NCI-H2081 treated with DMSO at 0.1 percent for 48 hours (cell line): Measurements from ENCODE around the gene SLC49A3.

Experiments used
- DNase-seq: peaks from one replicate; lab custom pipeline; 2025; lab: John Stamatoyannopoulos, UW

The SLC49A3 gene

DNA sequence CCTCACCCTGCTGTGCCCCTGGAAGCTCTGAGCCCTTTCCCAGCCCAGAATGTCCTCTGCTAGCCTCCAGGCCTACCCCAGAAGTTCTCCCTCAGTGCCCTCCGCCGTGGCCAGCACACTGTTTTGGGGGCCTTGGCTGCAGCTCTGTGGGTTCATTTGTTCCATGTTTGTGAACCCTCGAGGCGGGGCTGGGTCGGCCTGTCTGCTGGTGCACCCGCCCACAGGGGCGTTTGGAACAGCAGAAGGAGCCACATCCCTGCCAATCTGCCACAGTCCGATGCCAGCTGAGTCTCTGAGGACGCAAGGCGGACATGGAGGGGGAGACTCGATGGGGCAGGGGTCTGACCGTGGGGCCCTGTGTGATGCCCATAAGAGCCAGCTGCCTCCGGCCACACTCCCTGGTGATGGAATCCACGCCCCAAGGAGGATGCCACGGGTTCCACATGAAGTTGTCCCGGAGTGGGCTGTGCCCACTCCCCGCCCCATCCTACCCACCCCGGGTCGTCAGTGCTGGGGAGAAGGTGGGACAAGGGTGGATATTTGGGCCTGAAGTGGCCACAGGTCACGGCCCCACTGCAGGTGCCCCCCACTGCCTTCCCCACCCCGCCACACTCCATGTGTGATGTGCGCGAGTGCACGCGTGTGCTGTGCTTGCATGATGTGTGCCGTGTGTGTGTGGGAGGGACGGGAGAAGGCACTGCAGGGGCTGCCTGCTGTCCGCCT lies 22.0 kb downstream of the SLC49A3 start:
- no peak for DNase-seq

DNA sequence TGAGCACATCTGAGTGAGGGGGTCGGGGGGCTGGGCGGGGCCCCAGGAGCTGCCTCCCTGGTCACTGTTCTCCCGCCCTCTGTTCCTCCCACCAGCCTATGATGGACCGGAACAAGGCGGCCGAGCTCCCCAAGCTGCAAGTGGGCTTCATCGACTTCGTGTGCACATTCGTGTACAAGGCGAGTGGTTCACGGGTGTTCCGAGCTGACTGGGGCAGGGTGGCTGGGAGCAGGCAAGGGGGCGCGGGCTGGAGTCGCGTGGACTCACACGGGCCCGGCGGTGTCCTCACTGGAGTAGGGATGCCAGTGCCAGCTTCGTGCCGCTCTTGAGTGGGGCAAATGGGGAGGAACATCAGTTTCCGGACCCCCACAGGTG lies 22.5 kb downstream of the SLC49A3 start:
- DNase-seq, result no peak

DNA sequence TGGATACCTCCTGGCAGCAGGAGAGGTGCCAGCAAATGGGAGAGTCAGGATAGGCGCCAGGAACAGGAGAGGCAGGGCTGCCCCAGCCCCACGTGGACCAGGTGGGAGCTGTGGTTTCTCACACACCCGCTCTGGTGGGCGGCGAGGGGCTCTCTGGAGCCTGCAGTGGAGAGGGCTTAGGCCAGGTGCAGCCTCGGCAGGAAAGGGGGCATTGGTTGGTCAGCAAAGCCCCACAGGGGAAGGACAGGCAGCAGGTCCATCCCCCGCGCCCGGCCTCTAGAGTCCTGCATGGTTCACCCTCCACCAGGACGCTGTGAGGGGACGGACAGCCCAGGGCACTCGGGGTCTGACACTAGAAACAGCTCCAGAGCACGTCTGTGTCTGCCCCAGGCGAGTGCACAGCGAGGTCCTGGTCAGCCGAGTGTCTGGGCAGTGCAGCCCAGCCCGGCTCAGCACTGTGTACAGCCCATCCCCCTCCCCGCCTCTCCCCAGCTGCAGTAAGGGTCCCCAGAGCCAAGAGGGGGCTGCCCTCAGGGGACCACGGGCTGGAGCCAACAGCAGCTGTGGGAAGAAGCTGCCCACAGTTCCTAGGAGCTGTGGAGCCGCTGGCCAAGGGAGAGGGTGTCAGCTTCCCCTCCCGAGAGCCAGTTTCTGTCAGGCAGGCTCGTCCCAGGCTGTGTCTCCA lies 23.1 kb downstream of the SLC49A3 start:
- DNase-seq, result no peak

DNA sequence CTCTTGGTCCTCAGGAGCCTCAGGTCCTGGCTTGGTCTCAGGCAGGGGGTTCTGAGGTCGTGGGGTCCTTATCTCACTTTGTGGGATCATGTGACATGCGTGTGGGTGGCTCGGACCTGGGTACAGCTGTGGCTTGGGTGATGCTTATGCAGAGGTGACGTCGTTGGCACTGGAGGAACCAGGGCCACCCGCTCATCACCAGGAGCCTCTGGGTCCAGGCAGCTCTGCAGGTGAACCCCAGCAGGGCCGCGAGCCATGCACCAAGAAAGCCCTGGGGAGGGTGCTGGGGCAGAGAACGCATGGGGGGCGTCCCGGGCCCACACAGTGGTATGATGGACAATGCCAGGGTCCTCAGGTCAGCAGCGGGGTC lies 23.6 kb downstream of the SLC49A3 start:
- DNase-seq, result no peak

DNA sequence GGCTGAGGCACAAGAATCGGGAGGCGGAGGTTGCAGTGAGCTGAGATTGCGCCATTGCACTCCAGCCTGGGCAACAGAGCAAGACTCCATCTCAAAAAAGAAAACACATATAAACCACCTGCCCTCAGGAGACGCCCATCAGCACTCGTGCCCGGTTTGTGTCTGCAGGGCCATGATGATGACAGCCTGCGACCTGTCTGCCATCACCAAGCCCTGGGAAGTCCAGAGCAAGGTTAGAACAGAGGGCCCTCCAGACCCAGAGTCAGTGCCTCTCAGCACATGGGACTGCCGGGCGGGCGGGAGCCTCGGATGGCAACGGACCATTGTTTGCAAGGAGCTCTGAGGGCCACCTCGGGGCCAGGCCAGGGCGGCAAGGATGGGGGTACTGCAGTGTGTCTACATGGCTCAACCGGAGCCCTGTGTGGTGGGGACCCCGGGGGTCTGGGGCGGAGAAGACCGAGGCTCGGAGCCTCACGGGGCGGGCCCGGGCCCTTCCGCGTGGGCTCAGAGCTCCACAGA lies 24.2 kb downstream of the SLC49A3 start:
- no peak for DNase-seq

DNA sequence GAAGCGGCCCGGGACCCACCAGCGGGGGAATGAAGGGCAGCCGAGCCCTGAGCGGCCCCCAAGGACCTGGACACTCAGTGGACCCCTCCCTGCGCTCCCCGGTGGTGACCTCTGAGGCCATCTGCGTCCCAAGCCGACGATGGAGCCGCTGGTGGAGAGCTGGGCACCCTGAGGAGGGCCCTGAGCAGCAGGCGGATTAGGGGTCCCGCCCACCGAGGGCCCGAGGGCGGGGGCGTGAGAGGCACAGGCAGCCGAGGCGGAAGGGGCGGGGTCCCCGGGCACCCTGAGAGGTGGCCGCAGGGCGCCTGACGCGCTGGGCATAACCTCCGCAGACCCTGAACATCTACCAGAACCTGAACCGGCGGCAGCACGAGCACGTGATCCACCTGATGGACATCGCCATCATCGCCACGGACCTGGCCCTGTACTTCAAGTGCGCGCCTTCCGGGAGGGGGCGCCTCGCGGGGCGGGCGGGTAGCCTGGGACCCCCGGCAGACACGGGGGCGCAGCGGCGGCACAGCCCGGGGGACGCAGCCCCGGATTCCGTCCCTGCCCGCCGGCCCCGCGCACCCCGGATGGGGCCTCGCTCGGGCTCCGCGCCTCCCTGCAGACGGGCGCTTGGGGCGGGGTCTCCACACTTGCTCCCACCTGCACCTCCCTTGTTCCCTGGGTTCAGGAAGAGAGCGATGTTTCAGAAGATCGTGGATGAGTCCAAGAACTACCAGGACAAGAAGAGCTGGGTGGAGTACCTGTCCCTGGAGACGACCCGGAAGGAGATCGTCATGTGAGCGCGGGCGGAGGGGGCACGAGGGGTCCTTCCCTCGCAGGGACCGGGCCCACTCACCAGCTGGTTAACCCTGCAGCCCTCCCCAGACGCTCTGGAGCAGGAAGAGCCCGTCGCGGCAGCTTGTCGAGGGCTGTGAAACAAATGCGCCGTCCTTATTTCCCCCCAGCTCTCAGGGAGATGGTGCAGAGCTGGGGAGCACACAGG lies 25.2 kb downstream of the SLC49A3 start:
- no peak for DNase-seq

DNA sequence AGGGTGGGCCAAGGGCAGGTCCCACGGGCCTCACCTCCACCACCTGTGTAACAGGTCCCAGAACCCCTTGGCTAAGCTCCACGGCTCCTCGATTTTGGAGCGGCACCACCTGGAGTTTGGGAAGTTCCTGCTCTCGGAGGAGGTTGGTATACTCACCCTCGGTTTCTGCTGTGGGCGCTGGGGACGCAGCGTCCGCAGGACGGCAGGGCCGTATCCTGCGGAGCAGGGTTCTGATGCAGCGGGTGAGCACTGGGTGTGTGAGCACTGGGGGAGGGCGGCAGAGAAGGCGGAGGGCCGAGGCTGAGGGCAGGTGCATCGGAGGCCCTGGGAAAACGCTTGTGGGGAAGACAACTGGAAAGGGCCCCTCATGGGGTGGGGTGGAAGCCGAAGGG lies 25.9 kb downstream of the SLC49A3 start:
- DNase-seq, result no peak

DNA sequence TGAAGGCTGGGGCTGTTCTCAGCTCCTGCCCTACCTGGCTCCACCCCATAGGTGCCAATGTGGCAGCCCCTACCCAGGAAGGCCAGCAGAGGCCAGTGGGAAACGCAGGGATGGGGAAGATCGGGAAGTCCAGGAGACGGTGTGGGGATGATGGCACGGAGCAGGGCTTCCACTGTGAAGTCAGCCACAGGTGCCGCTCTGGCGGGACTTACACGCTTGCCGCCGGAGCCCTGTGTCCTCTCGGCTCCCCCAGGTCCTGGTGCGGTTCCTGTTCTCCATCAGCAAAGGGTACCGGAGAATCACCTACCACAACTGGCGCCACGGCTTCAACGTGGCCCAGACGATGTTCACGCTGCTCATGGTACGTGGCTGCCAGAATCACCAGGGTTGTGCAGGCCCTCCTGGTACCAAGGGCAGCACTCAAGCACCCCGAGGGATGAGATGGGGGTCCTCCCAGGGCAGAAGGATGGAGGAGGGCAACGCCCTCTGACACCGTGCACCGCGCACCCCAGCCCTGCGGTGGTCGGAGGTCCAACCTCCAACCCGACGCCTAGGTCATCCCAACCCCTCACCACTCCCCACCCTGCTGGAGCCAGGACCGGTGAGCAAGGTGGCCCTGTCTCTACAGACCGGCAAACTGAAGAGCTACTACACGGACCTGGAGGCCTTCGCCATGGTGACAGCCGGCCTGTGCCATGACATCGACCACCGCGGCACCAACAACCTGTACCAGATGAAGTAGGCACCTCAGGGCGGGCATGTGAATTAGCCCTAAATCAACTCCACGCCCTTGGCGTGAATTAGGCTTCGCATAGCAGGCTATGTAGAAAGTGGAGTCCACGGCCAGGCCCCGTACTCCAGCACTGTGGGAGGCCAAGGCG lies 26.8 kb downstream of the SLC49A3 start:
- no peak for DNase-seq

DNA sequence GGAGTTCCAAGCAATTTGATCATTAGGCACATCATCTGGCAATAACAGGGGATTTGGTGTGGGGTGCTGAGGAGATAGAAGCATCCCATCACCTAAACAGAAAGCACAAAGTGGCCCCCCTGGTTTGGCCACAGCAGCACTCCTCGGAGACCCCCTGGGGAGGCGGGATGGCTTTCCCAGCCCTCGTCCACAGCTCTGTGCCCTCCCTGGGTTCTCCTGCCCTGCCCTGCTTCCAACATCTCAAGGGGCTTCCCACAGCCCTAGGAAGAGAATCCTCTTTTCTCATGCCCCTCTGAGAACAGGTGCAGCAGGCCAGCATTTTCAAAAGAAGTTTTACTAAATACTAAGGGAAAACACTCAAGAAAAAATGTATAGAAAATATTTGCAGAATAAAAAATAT lies 27.7 kb downstream of the SLC49A3 start:
- no peak for DNase-seq

DNA sequence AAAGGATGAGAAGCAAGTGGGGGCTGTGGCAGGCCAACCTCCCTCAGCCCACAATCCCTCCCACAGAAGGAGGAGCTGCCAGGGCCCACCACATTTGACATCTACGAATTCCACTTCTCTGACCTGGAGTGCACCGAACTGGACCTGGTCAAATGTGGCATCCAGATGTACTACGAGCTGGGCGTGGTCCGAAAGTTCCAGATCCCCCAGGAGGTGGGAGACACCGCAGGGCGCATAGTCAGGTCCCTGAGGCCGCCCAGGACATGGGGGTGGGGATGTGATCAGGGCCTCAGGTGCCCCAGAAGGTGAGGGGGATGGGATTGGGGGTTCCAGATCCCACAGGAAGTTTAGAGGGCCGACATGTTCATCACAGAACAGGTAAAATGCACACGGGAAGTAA lies 28.6 kb downstream of the SLC49A3 start:
- no peak for DNase-seq

DNA sequence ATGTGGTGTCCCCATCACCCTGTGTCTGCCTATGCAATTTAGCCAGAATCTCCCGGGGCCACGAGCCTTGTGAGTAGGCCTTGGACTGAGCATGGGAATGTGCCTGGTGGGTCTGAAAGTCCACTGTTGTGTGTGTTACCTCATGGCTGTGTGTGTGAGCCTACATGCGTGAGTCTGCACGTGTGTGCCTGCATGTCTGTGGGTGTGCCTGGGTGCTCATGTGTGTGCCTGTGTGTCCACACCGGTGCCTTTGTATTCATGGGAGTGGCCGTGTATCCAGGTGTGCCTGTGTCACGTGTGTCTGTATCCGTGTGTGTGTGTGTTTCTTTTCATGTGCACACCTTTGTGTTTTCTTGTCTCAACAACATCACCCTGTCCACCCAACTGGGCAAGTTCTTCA lies 29.1 kb downstream of the SLC49A3 start:
- DNase-seq, result no peak

DNA sequence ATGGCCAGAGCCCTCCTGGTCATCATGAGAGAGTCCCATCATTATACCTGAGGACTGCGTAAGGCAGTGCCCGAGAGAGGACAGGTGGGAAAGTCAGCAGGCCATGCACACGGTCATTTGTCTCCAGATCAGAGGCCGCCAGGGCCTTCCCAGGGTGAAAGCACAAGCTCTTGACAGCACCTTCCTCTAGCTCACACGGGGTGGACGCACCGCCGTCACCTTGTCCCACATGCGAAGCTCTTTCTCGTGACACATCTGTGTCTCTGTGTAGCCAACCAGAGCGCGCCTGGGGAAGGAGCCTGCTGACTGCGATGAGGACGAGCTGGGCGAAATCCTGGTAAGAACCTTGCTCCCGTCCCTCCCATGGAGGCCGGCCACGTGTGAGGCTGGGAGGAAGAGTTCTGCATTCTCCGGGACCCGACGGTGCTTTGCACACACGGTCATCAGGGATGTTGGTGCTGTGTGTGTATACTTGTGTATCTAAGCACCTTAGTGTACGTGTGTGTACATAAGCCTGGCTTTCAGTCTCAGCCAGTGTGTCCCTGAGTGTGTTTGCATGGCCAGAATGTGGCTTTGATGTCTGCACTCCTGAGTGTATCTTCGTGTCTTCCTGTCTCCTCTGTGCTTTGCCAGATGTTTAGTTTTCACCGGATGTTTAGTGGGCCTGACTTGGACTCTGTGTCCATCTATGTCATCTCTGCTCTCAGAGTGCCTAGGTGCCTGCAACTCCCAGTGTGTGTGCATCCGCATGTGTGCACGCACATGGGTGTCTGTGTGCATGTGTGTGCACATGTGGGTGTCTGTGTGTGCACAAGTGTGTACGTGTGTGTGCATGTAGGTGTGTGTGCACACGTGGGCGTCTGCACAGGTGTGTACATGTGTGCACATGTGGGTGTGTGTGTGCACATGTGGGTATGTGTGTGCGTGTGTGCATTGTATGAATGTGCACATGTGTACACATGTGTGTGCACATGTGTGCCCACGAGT lies 30.0 kb downstream of the SLC49A3 start:
- DNase-seq, result no peak

DNA sequence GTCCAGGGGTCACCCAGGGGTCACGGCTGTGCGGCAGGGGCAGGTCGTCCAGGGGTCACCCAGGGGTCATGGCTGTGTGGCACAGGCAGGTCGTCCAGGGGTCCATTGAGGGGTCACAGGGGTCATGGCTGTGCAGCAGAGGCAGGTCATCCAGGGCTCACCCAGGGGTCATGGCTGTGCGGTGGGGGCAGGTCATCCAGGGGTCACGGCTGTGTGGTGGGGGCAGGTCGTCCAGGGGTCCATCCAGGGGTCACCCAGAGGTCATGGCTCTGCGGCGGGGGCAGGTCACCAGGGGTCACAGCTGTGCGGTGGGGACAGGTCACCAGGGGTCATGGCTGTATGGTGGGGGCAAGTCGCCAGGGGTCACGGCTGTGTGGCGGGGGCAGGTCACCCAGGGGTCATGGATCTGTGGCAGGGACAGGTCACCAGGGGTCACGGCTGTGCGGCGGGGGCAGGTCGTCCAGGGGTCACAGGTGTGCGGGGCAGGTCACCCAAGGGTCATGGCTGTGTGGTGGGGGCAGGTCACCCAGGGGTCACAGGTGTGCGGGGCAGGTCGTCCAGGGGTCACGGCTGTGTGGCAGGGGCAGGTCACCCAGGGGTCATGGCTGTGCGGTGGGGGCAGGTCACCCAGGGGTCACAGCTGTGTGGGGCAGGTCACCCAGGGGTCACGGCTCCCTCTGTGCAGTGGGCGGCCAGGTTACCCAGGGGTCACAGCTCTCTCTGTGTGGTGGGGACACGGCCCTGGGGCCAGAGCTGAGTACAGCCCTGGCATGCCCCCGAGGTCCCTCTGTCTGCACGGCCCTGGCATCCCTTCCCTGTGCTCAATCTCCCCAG lies 30.9 kb downstream of the SLC49A3 start:
- no peak for DNase-seq

DNA sequence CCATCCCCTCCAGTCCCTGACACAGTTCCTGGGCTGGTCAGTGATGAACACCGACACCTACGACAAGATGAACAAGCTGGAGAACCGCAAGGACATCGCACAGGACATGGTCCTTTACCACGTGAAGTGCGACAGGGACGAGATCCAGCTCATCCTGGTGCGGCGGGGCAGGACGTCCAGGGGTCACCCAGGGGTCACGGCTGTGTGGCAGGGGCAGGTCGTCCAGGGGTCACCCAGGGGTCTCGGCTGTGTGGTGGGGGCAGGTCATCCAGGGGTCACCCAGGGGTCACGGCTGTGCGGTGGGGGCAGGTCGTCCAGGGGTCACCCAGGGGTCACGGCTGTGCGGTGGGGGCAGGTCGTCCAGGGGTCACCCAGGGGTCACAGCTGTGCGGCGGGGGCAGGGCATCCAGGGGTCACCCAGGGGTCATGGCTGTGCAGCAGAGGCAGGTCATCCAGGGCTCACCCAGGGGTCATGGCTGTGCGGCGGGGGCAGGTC lies 31.6 kb downstream of the SLC49A3 start:
- DNase-seq, result no peak

DNA sequence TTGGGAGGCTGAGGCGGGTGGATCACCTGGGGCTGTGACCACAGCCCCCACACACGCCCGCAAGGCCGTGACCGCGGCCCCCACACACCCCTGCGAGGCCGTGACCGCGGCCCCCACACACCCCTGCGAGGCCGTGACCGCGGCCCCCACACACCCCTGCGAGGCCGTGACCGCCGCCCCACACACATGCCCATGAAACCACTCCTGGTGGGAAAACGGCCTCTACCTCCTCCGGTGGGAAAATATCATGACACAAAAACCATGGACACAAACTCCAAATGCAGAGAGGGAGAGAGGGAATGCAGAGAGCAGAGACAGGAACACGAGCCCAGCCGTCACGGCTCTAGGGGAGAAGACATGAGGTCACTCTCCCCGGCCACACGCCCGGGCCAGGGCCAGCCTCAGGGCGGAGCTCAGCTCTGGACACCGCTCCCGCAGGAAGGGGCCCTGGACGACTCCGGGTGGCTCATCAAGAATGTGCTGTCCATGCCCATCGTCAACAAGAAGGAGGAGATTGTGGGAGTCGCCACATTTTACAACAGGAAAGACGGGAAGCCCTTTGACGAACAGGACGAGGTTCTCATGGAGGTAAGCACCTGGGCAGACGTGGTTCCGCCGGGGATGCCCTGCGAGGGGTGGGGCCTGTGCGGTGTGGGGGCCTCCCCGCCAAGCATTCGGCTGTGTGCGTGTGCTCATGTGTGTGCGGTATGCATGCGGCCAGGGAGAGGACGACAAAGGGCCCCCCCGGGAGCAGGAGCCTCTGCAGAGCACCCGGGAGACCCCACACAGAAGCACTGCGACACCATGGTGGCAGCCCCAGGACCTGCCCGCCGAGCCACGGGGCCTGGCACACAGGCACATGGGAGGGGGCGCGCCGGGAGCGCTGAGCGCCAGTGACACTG lies 32.3 kb downstream of the SLC49A3 start:
- no peak for DNase-seq

DNA sequence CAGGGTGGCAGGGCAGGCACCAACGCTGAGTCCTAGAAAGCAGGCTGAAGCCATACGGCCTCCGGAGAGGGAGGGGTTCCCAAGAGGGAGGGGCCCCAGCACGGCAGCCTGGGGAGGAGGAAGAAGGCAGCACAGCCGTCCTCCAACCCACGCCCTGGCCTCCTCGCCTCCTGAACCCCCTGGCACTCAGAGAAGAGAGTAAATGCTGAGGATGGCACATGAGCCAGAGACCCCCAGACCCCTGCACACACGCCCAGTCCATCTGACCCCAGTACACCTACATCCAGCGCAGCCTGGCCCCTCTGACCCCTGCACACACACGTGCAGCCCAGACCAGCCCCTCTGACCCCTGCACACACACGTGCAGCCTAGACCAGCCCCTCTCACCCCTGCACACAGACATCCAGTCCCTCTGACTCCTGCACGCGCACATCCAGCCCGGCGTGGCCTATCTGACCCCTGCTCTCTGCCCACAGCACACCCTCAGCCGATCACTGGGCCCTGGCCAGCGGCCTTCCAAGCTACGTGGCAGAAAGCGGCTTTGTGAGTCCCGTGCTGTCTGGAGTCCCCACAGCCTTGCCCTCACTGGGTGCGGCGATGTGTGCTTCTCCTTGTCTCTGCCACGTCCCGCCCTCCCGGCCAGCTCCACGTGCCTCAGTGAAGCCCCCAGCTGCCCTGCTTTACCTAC lies 33.3 kb downstream of the SLC49A3 start:
- DNase-seq, result no peak

DNA sequence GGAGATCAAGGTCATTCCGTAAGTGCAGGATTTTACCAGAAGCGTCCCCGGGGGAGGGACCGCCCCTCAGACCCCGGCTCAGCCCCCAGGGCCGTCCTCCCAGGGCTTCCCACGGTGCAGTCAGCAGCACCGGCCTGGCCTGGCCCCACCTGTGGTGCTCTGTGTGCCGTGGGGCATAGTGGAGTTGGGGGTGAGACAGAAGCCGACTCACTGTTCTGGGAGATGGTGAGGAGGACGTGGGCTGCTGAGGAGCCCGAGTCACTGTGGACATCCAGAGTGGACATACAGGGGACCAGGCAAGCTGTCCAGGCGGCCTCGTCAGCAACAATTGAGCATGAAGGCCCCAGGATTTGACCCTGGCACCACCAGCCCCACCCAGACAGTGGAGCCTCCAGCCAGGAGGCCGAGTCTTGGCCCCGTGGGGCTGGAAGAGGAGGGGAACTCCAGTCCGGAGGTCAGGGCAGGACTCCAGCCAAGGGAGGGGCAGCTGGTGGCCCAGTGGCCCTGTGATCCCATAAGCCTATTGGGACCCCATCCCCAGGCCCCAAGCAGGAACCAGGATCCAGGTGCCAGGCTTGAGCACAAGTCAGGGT lies 34.0 kb downstream of the SLC49A3 start:
- no peak for DNase-seq
